ENCODE results near the gene RIMKLB.

- no peak for TF ChIP-seq FOXK2 (IDR thresholded peaks at IDR 0.05)
- no peak for TF ChIP-seq TARDBP (IDR thresholded peaks at IDR 0.05)
- no peak for TF ChIP-seq ARNT (IDR thresholded peaks at IDR 0.05)
- TF ChIP-seq FOXM1 (IDR thresholded peaks at IDR 0.05; ENCODE audit: borderline replicate concordance), result no peak
- no peak for TF ChIP-seq SUZ12 (IDR thresholded peaks at IDR 0.05)
- TF ChIP-seq NFRKB (IDR thresholded peaks at IDR 0.05), result no peak
These were observed 87.7 kb downstream of the RIMKLB start for GRCh38 chr12:8785499-8785898.

Data from HEK293T (cell line).